ENCODE data around the gene SLC6A19.

The SLC6A19 gene

DNA sequence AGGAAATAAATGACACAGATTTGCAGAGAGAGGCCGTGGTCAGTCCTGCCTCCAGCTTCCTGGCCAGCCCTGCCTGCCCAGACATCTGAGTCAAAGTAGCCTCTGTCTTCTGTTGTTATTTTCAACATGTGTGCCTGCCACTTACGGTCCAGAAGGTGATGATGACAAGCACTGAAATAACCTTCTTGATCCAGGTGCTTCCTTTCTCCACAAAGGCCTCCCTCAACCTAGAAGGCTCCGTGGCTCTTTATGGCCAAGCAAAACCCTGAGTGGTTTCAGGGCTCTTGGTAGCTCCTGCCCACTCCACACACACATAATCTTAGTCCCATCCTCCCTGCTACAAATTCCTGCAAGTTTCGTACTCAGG, 34.1 kb upstream of the SLC6A19 start:
- no peak for DNase-seq

DNA sequence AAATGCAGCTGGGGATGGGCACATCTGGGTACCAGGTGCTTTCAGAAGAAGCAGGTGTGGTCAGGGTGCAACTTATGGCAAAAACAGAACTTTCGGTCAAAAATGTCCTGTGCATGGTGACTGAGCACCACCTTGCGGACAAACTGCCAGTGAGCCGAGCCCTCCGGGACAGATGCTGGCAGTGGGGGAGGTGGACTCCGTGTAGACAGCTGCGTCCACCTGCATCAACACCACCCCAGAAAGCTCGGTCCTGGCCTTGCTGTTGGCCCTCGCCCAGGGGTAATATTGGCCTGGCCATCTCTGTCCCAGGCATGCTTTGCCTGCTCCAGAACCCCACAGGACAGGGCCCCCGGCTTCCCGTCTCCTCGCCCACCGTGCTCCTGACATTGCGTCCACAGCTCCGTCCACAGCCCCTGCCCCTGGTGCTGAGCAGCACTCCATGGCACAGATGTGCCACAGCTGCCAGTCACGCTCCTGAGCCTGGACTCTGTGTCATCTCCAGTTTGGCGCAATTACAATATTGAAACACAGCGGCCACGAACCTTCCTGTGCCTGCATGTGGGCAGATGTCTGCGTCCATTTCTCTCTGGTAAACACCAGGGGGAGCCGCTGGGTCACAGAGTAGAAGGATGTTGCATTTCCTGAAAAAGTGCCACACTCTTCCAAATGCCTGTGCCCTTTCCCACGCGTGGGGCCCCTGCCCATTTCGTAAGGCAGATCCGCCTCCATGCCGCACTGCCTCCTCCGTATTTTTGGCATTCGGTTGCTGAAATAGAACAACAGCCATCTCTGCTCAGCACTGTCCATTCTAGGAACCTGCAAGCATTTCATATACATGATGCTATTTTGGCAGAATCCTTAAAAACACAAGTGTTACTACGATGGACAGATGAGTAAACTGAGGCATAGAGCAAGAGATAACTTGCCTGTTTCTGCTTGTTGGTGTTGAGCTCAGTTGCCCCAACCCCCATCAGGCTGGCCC, 33.4 kb upstream of the SLC6A19 start:
- DNase-seq = peak; percentile 66

DNA sequence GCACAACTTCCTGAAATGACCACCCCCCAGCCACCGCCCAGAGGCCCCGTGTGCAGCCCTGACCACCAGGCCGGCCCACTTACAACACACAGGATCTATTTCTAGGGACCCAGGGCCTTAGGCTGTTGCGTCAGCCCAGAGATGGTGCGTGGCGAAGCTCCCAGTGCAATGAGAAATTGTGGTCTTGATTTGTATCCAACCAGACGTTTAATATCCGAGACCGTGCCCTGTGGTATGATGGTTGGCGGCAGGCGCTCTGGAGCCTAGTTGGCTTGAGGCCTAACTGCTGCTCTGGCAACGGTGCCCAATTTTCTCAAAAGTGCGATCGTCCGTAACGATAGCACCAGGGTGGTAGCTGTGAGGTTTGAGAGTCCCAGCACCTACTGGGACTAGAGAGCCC, 32.6 kb upstream of the SLC6A19 start:
- DNase-seq = no peak

DNA sequence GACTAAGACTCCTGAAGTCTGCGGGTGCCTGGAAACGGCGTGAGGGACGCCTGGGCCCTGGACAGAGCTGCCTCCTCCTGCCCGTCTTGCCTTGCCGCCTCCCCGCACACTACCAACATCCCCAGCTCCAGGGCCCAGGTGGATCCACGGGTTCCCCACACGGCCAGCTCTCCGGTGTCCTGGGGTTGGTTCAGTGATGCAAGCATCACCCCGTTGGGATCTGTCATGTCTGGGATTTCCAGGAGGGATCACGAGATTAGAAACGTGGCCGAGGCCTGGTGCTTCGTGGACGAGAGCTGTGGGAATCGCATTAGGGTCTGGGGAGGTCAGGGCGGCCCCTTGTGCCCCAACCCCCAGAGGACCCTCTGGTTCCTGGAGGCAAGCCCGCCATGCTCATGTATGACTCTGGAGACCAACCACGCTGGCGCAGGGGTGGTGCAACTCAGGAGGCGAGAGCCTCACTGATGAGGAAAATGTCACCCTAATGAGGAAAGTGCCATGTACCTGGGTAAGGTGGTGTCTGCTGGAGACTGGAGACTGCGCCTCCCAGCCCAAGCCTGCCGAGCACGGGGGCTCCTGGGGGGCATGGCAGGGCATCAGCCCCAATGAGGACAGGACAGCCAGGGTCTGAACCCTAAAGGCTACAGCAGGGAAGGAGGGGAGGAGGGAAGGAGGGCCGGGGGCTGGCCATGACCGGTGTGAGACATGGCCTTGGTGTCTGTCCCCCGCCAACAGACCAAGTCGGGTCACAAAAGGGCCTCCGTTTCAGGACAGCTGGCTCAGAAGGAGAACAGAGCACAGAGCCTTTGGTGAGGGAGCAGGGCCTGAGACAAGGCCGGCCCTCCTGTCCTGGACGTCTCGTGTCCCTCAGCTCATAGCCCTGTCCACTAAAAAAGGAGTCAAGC, 31.9 kb upstream of the SLC6A19 start:
- no peak for DNase-seq

DNA sequence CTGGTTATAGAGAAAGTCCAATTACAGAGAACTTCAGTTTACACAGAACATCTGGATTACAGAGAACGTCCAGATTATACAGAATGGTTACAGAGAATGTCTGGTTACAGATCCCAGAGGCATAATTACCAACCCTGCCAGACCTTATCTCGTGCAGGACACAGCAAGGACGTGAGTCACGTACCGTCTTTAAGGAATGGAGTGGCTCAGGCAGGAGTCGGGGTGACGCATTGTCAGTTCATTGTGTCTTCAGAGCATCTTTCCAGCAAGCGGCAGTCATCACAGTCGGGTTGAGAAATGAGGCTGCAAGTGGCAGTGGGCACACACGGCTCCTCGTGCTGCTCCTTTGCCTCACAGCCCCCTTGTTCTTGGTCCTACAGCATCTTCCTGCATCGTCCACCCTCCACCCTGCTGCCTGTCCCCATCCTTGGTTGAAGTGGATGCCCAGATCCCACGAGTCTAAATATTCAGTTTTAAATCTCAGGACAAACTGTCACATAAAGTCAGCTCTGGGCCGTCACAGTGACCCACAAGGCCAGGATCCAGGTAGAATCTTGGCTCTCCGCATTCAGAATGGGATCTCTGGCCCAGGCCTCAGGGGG, 30.0 kb upstream of the SLC6A19 start:
- DNase-seq = no peak

DNA sequence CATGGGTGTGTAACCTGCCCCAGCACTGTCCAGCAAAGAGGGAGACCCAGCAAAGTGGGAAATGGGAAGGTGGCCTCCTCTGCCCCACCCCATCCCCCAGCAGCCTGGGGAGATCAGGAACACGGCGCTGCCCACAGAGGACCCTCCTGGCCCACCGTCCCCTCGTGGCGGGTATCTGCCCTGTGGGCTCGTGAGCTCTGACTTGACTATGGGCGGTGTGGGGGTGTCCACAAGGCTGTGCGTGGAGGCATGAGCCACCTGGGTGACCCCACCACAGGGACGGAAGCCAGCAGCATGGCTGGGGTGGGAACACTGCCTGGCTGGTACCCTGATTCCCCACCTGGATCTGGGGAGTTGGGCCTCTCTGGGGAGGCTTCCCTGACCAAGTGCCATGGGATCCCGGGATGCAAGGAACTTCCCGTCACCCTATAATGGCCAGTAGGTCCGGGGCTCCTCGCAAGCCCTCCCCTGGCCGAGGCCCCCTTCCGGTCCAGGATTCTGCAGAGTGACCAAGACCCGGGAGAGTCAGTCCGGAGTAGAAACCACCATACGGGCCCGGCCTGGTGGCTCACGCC, 29.3 kb upstream of the SLC6A19 start:
- no peak for DNase-seq

DNA sequence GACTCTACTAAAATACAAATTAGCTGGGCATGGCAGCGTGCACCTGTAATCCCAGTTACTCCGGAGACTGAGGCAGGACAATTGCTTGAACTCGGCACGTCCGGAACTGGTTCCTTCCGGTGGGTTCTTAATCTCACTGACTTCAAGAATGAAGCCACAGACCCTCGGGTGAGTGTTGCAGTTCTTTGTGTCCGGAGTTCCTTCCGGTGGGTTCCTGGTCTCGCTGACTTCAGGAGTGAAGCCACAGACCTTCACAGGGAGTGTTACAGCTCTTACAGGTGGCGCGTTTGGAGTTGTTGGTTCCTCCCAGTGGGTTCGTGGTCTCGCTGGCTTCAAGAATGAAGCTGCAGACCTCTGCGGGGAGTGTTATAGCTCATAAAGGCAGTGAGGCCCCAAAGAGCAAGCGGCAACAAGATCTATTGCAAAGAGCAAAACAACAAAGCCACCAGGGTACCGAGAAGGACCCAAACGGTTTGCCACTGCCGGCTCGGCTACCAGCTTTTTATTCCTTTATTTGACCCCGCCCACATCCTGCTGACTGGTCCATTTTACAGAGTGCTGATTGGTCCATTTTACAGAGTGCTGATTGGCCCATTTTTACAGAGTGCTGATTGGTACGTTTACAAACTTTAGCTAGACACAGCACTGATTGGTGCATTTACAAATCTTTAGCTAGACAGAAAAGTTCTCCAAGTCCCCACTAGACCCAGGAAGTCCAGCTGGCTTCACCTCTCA, 28.6 kb upstream of the SLC6A19 start:
- peak; percentile 31 for DNase-seq

DNA sequence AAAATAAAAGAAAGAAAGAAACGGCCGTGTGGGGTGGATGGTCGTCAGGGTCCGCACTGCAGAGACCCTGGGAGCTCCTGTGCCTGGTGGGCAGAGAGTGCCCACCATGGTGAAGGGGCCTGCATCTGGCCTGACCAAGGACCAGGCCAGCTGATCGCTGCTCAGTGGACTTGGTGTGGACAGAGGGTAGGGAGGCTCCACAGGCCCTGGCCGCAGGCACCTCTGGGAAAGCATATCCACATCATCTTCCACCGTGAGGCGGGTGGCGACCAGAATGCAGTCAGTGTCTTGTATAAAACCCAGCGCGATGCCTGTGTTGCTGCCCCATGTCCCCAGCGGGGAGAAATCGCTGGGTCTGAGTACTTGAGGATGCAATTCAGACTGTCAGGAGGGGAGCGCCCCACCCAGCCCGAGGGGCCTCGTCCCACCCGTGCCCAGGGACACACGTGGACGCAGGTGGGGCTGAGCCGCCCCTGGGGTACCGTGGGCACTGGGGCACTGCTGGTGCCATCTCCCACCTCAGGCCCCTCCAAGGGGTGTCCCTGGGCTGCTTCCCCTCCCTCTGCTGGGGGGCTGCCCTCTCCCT, 27.8 kb upstream of the SLC6A19 start:
- DNase-seq = no peak

DNA sequence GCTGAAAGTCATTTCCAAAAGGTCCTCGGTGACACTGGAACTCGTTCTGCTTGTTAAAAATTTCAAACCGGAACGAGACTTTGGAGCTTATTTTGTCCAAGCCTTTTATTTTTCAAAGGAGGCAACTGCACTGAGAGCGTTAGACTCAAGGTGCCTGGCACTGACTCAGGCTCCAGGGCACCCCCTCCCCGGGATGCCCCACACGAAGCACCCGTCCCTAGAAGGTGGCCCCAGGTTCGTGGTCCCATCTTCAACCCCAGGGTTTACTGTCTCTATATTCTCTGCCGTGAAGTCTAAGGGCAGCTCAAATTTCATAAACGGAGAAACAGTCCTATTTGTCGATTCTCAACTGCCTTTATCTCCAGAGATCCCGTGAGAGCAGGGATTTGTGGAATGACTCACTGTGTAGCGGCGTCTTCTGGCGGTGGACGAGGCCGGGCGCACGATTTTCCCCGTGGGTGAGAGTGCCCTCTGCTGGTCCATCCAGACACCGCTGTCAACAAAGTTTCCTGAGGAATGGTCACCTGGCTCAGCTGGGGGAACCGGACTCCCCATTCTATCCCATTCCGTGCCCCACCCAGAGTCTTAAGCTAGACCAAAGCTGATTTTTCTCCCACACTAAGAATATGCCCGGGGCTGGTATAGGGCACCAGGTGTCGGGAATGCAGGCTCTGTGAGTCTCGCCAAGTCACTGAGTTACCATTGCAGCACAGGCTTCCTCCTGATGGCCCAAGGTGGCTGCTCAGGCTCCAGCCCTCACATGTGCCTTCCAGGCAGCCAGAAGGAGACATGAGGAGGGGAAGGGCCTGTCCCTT, 27.1 kb upstream of the SLC6A19 start:
- DNase-seq = peak; percentile 42

DNA sequence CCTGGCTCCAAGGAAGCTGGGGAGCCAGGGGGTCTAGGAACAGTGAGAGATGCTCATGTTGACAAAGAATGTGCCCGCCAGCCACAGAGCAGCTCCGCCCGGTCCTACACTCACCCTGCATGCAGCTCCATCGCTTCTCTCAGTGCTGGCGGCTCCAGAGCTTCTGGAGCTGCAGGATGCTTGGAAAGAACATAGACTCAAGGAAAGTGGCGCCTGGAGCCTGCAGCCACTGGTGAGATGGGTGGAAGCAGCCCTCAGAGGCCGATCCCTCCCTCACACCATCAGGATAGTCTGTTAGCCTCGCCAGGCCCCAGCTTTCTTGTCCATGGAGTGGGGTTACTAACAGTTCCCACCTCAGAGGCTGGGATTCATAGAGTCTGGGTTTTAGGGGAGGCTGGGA, 26.4 kb upstream of the SLC6A19 start:
- DNase-seq = no peak

DNA sequence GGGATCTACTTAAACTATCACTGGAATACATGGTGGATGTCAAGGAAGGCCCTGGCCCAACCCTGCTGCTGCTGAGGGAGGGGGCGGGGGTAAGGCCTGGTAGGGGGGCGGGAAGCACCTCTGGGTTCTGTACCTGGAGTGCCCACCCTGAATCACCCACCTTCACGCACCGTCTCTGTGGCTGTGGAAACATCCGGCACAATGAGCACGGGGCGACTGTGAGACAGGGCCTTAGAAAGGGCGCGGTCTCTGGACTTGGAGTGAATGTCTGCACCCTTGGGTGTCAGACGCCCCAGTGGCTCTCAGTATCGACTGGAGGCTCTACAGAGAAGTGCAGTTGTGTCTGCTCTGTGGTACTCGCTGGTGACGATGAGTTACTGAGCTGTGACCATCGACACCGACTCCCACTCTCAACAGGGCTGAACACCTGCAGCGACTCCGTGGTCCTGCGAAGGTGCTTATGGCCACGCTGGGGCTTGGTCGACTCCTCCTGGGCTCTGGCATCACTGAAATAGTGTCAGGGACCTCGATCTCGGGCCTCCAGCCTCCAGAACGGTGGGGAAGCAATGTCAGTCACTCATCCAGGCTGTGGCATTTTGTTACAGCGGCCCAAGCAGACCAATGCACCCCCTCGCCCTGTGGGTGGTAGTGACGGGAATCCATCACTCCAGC, 25.5 kb upstream of the SLC6A19 start:
- no peak for DNase-seq

DNA sequence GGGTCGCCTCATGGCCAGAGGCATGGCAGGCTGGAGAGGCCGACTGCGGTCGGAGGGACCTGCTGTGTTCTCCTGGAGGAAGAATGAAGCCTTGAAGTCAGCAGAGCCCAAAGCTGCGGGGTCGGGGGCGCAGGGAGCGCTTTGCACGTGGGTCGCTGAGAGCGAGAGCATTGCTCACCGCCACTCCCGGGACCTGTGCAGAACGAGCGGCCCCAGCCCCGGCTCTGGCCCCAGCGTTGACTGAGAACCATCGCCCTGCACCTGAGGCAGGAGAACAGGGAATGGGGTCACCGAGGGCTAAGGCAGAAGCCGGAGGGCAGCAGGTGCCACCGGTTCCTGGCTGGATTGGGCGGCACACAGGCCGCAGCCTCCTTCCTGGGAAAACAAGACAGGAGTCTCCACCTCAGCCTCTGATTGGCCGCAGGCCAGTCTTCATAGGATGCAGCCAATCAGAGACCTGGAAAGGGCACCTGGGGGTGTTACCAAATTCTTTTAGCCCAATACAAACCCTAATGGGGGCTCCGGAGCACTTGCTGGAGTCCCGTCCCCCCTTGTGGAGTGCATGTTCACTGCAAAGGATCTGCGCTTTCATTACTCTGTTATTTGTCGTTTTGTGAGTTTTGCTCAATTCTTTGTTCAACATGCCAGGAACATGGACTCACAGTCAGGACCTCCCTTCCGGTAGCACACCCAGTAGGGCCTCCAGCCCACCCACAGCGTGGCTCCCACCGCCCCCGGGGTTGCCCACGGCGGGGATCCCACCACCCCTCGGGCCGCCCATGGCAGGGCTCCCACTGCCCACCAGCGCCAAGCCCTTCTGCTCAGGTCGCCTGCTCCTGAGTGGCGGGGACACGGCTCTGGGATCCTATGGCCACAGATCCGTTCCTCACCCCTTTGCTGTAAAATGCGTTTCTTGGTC, 24.7 kb upstream of the SLC6A19 start:
- DNase-seq = no peak

DNA sequence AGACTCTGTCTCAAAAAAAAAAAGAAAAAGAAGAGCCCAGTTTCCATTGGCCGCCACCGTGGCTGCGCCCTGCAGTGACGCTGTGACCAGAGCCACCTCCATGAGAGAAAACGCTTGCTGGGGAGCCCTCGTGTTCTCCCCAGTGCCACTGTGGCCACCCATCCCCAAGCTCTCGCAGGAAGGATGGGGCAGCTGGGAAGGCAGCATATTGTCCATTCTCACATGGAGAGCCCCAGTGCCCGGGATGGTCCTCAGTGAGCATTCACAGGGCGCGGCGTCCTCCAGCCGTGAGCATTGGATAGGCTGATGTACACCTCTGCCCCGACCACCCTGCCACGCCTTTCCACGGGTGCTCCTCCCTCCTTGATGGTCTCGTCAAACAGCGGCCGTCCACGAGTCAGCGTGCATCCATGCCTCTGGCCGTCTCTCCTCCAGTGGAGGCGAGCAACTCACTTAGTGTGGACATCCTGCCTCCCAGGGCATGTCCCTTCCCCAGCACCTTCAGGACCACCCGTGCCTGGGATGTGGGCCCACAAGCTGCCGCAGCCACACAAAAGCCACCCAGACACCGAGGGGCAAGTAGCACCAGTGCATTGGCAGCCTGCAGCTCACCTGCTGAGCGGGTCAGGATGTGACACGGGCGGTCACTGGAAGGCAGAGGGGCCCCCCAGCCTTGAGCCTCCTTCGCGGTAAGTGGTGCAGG, 23.4 kb upstream of the SLC6A19 start:
- no peak for DNase-seq

DNA sequence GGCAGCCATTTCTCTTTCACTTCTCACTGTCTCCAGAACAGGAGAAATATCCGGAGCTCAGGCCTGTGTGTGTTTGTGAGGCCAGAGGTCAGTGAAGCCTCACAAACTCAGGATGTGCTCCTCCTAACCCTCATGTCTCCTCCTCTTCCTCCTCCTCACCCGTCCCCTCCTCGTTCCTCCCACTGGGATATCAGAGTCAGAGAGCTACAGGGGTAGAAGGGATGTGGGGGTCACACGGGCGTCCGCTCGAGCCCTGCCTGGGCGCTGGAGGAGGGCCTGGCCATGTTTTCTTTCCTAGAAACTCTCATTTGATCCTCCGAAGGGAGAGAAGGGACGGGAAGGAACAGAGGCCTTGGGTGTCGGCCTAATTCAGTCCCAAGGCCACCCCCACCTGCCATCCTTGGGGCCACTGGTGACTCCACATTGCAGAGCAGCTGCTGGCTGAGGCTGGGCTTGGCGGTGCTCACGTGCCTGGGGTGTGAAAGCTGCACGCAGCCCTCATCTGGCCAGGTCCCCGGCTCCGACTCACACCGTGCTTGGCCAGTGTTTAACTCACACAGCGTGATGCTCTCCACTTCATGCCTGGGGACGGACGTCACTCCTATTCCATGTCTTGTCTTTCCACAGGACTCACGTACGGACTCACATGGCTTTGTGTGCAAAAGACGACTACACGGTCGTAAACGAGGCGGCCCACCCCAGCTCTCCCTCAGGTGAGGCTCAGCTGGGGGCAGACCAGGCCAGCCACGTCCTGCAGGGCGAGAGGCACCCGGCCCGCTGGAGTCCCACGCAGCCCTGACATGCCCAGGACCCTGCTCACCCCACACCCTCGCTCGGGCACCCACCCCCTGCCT, 22.6 kb upstream of the SLC6A19 start:
- DNase-seq = no peak

DNA sequence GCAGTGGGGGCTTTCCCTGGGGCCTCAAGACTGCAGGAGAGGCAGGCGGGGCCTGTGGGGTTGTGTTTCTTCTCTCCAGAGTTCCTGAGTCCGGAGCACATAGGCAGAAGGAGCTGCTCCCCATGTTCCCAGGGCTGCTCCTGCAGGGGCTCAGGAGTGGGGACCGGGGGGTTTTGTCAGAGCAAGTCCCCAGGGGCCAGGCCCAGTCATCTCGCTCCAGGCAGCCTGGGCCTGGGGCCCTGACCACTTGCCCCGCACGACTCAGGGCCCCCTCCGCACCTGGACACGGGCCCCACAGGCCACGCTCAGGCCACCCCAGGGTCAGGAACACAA, 22.0 kb upstream of the SLC6A19 start:
- DNase-seq = no peak

DNA sequence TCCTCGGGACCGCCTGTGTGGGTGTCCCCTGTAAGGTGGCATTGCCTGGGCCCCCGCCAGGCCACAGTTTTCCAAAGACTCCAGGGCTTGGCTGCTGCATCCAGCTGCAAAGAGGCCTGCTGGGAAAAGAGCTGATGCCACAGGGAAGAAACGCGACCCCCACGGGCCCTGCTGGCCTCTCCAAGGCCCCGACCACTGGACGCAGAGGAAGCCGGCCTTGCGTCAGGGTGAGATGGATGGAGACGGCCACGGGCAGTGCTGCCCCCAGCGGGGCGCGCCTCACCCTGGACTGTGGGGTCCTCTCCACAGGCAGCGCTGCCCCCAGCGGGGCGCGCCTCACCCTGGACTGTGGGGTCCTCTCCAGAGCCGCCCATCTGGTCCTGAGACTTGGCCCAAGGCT, 21.3 kb upstream of the SLC6A19 start:
- DNase-seq = no peak

DNA sequence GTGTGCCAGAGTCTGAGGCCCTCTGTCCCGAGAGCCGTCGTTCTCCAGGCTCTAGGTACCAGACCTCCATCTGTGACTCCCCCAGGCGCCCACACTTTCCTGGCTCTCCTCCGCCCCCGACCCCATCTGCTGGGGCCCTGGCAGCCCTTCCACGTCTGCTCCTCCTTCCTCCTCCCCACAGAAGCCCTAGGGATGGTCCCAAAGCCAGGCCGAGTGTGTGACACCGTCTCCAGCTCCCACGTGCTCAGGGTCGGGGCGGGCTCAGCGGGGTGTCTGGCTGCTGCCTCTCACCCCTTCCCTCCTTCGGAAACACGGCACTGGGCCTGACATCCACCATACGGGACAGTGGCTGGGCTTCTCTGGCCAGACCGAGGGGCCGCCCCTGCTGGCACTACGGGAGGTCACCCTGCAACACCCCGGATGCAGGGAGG, 20.5 kb upstream of the SLC6A19 start:
- no peak for DNase-seq
